Heart left ventricle (tissue), 16 donors: ENCODE data around the gene FOXC1. TPM values are rescaled to one million over a fixed set of nuclear protein-coding genes. Genes with fewer than 3 reads are reported as not detected.

ENCODE experiments used
- ATAC-seq, 4 donors: fragments of 200-7000 bp; cut with Tn5 transposase; one replicate each; pipeline ENCODE4 v1.9.1; 2020 to 2022; ENCODE audit warnings: moderate library complexity in 4 of 4, mild to moderate bottlenecking in 3 of 4, moderate number of reproducible peaks in 1 of 4
- DNase-seq, 5 donors: peaks; one replicate each; pipeline ENCODE4 v3.0.0-alpha.2; 2020
- H3K27ac ChIP-seq, 12 donors: fragments of 200-600 bp; sonication (generic) in 4 of 12; one replicate each; pipeline versions ENCODE4 v1.5.0 to v1.8.0; 2016 to 2022; ENCODE audit warnings: mild to moderate bottlenecking in 2 of 12
- H3K27me3 ChIP-seq, 9 donors: fragments of 200-600 bp; sonication (generic) in 2 of 9; one replicate each; pipeline versions ENCODE4 v1.5.1 to v1.8.0; 2016 to 2022; ENCODE audit warnings: mild to moderate bottlenecking in 3 of 9
- H3K36me3 ChIP-seq, 9 donors: fragments of 200-600 bp; sonication (generic) in 2 of 9; one replicate each; pipeline versions ENCODE4 v1.5.0 to v1.8.0; 2018 to 2022; ENCODE audit warnings: mild to moderate bottlenecking in 2 of 9
- H3K4me1 ChIP-seq, 12 donors: fragments of 200-600 bp; sonication (generic) in 4 of 12; one replicate each; pipeline versions ENCODE4 v1.5.0 to v1.8.0; 2016 to 2022; ENCODE audit warnings: mild to moderate bottlenecking in 3 of 12
- H3K4me3 ChIP-seq, 12 donors: fragments of 200-600 bp; sonication (generic) in 4 of 12; one replicate each; pipeline versions ENCODE4 v1.5.0 to v1.8.0; 2017 to 2022; ENCODE audit warnings: mild to moderate bottlenecking in 9 of 12, moderate library complexity in 4 of 12
- H3K9me3 ChIP-seq, 12 donors: fragments of 200-600 bp; sonication (generic) in 4 of 12; one replicate each; pipeline versions ENCODE4 v1.5.0 to v1.8.0; 2016 to 2022; ENCODE audit warnings: mild to moderate bottlenecking in 1 of 12
- CTCF ChIP-seq, 12 donors: fragments of 200-600 bp; sonication (generic) in 4 of 12; IDR thresholded peaks; one replicate each; pipeline versions ENCODE4 v1.5.0 to v1.8.0; 2018 to 2022; ENCODE audit warnings: antibody characterized with exemption in 12 of 12, mild to moderate bottlenecking in 5 of 12
- POLR2A ChIP-seq, 2 donors: fragments of 450-650 bp; IDR thresholded peaks; one replicate each; pipeline ENCODE4 v1.6.1; 2017; ENCODE audit warnings: antibody characterized with exemption in 2 of 2, mild to moderate bottlenecking in 2 of 2, moderate library complexity in 2 of 2
- WGBS, 4 donors: extraction: QIAGEN DNeasy Blood & Tissue Kit in 2 of 4; methylation state at CpG; one replicate each; pipeline versions ENCODE4 v1.1.5 to v1.1.7; 2013 to 2018; 5-methylcytosine and 5-hydroxymethylcytosine counted together
- intact Hi-C, 10 donors: fragments of 100-400 bp; cut with DNase I; formaldehyde crosslinking; loops; one replicate each; pipeline versions ENCODE4 v1.11.1 to v1.14.2; 2022
- polyA plus RNA-seq, 2 donors: library from polyadenylated mRNA; stranded (reverse); fragments of 200-250 nt; gene quantifications; one replicate each; pipeline ENCODE4 v1.2.3, GENCODE V29; 2013
- total RNA-seq, 9 donors: library from RNA; depleted of rRNA in 2 of 9; stranded (reverse); fragments of >200 nt in 2 of 9; fragmentation: NEBNext Ultra II Directional in 3 of 9; extraction: Animal tissue kit (Norgen Biotek cat#: 25700) in 3 of 9; gene quantifications; one replicate each; pipeline versions ENCODE4 v1.1.0 to v1.2.4, GENCODE V29; 2016 to 2023
- donor health status: ischemic (EF 13 %, LVEDD 7.1; RV severe dilation, severe dysfunction).
- donor health status: healthy with polysubstance abuse.
- donor health status: DM: no; HTN: yes; CAD: no.
- donor health status: DM: no; HTN: no; CAD: no.
- donor health status: ischemic (EF 25% LVEDD 6.9; RV normal size, moderate dysfunction).
- donor health status: ischemic (EF 25% LVEDD 5.7; RV mildly dilated, moderate dysfunction).
- donor health status: healthy.
- donor health status: DM: yes; HTN: yes; CAD: no.
- donor health status: ischemic (EF 35%, LVEDD 5.7; RV mildly dilated, moderate dysfunction).
- donor health status: nonischemic (EF 11% LVEDD 7.7; RV severe dilation, severe dysfunction).
- donor health status: DM: yes; HTN: yes; CAD: no.
- donor health status: PGD.
- donor health status: ischemic (EF 29% LVEDD 5.4; RV normal size, mild dysfunction).
- donor health status: nonischemic (EF 23%, LVEDD 6.1; RV moderate dilation, normal function).

Gene FOXC1
- total and polyA plus RNA-seq, 11 donors: 1.8 to 6.3 (median 3.3) TPM

- ATAC-seq (no peak), DNase-seq (no peak)
- intact Hi-C loops: no loop called here
- H3K4me3 ChIP-seq: no peak overlapping the region
- H3K27me3 ChIP-seq: peaks cover 0 to 7% (median 0%) of the 10 kb centered on the region in 9 donors
- no peaks in the 10 kb centered on the region for H3K36me3 ChIP-seq
- no peak for TF ChIP-seq CTCF (IDR thresholded peaks at IDR 0.05)
- no peak for TF ChIP-seq POLR2A (IDR thresholded peaks at IDR 0.05)
- 87 to 92% (median 90%) methylated on average over 12 of the region's 12 CpGs for WGBS, 4 donors
- no peaks in the 10 kb centered on the region for H3K4me1 ChIP-seq
- no peaks in the 10 kb centered on the region for H3K9me3 ChIP-seq
- no peak overlapping the region for H3K27ac ChIP-seq
Observed at GRCh38 chr6:1587977-1588376, 21.7 kb upstream of the FOXC1 start.

DNA sequence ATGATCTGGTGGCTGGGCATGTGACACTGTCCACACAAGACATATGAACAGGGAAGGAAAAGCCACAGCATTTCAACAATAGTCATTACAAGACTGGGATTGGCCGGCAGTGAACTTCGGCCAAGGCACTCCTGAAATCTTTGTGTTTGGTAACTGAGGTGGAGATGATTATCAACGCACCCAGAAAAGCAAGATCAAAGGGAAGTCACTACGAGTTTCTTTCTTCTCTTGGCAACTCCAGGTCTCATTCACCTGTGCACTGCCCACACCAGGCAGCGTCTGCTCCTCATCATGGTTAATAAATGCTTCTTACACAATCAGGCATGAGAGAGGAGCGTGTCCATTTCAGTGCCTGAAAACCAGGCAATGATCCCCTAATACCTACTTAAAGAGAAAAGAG, 20.5 kb upstream of the FOXC1 start:
- Histone ChIP-seq H3K9me3 (no peaks in the 10 kb centered on the region), H3K36me3 (no peaks in the 10 kb centered on the region), H3K4me1 (no peaks in the 10 kb centered on the region), H3K27ac (no peak overlapping the region), H3K27me3 (peaks cover 0 to 13% (median 0%) of the 10 kb centered on the region in 9 donors), H3K4me3 (no peak overlapping the region)
- DNase-seq: no peak
- ATAC-seq: no peak
- 89 to 93% (median 91%) methylated on average over 6 of the region's 6 CpGs for WGBS, 4 donors
- TF ChIP-seq POLR2A (IDR thresholded peaks at IDR 0.05): no peak
- TF ChIP-seq CTCF (IDR thresholded peaks at IDR 0.05): no peak
- intact Hi-C loops: no loop called here

GRCh38 chr6:1590580-1590979, 19.1 kb upstream of the FOXC1 start:
- Histone ChIP-seq H3K36me3 (no peaks in the 10 kb centered on the region), H3K27ac (no peak overlapping the region), H3K4me3 (no peak overlapping the region), H3K27me3 (peaks cover 8 to 26% (median 12%) of the 10 kb centered on the region in 9 donors), H3K4me1 (no peaks in the 10 kb centered on the region), H3K9me3 (no peaks in the 10 kb centered on the region)
- 91 to 94% (median 92%) methylated on average over 9 of the region's 9 CpGs for WGBS, 4 donors
- intact Hi-C loops: loop anchor here in 2 of 10 donors (10.0 kb wide), 3 partner anchors 854 to 1164 kb away; partner anchors contain the start of gene MYLK4 (in 1 of the 2)
- no peak for DNase-seq
- TF ChIP-seq POLR2A (IDR thresholded peaks at IDR 0.05): no peak
- no peak for TF ChIP-seq CTCF (IDR thresholded peaks at IDR 0.05)
- ATAC-seq: no peak

DNA sequence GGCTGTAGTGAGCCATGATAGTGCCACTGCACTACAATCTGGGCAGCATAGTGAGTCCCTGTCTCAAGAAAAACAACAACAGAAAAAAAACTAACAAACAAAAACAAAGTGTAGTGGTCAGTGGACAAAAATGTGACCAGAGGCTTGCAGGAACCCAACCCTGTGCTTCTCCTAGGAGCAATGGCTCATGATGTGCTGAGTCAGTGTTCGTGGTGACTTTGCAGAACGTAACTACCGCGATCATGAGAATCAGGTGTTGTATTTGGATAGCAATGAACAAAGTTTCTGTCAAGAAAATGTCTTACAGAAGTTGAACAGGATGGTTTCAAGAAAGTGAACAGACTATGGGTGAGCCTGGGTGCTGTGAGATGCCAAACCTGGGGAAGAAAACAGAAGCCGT, 18.5 kb upstream of the FOXC1 start:
- Histone ChIP-seq H3K4me1 (peaks cover 0 to 6% (median 3%) of the 10 kb centered on the region in 12 donors), H3K4me3 (no peak overlapping the region), H3K27me3 (peaks cover 8 to 32% (median 17%) of the 10 kb centered on the region in 9 donors), H3K36me3 (no peaks in the 10 kb centered on the region), H3K27ac (no peak overlapping the region), H3K9me3 (no peaks in the 10 kb centered on the region)
- no peak for DNase-seq
- no peak for TF ChIP-seq CTCF (IDR thresholded peaks at IDR 0.05)
- TF ChIP-seq POLR2A (IDR thresholded peaks at IDR 0.05): no peak
- no peak for ATAC-seq
- intact Hi-C loops: loop anchor here in 2 of 10 donors (10.0 kb wide), 3 partner anchors 854 to 1164 kb away; partner anchors contain the start of gene MYLK4 (in 1 of the 2)
- 85 to 95% (median 92%) methylated on average over 5 of the region's 5 CpGs for WGBS, 4 donors
